ENCODE data around the gene ARL8B.
A peak's percentile ranks its signal among the peaks of the same experiment; 100 is the strongest.
"Not testable (repeated sequence)": the region's sequence is repeated elsewhere in the genome, so short reads cannot be mapped to it uniquely, and the experiment has no call there.

Gene ARL8B

DNA sequence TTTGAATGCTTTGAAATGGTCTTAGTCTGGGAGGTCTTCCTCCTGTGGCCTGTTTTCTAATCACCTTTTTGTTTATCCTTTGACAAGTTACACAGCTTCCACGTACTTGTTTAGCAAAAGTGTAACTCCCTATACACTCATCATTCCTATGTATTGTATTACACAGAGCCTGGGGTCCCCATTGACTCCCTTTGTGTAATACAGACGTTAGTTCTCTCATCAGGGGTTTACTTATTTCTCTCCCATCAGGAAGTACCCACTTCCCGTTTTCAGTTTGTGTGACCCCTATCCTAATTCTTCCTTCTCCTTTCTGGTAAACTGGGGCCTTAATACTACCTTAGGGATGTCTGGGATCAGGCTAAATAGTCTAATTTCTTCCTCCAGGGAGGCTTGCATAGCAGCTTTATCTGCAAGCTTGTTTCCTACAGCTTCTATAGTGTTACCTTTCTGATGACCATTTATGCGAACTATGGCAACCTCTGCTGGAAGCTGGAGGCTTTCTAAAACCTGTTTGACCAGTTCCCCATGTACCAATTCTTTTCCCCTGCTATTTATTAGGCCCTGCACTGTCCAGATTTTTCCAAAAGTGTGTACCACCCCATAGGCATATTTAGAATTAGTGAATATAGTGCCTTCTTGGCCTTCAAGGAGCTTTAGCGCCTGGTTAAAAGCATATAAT lies 22.4 kb downstream of the ARL8B start:
- no peak overlapping the region for H3K4me3 ChIP-seq (ENCODE audit: low read depth, low read length)
- H3K27ac ChIP-seq (ENCODE audit: low read depth, low read length): no peak overlapping the region
- H3K4me1 ChIP-seq (ENCODE audit: control insufficient read depth, insufficient read depth, low read length): no peaks in the 10 kb centered on the region
- peaks cover 32% of the 10 kb centered on the region for H3K9me3 ChIP-seq (ENCODE audit: control insufficient read depth, insufficient read depth, low read depth, low read length)
- H3K27me3 ChIP-seq (ENCODE audit: control insufficient read depth, insufficient read depth, low read length): no peaks in the 10 kb centered on the region
- no peaks in the 10 kb centered on the region; the same call in 1 of the 2 replicates for H3K36me3 ChIP-seq (ENCODE audit: control insufficient read depth, insufficient read depth, low read length)
- H3K9ac ChIP-seq (ENCODE audit: low read length): no peak overlapping the region

DNA sequence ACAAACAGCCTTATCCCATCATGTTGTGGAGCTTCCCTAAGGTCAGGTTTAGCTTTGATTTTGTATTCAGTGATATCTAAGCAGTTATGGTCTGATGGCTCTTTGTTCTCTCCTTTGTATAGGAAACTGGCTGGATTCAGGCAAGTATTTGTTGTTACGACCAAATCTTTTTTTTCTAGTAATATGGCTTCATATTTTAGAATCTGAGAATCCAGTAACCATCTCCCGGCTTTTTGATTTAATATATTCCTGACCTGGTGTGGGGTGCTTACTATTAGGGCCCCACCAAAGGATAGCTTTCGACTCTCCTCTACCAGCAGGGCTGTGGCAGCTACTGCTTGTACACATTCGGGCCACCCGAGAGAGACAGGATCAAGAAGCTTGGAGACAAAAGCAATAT lies 23.0 kb downstream of the ARL8B start:
- Histone ChIP-seq H3K27ac (ENCODE audit: low read depth, low read length) (no peak overlapping the region), H3K4me3 (ENCODE audit: low read depth, low read length) (no peak overlapping the region), H3K9ac (ENCODE audit: low read length) (no peak overlapping the region), H3K27me3 (ENCODE audit: control insufficient read depth, insufficient read depth, low read length) (no peaks in the 10 kb centered on the region), H3K36me3 (ENCODE audit: control insufficient read depth, insufficient read depth, low read length) (no peaks in the 10 kb centered on the region; the same call in 1 of the 2 replicates), H3K9me3 (ENCODE audit: control insufficient read depth, insufficient read depth, low read depth, low read length) (peaks cover 32% of the 10 kb centered on the region), H3K4me1 (ENCODE audit: control insufficient read depth, insufficient read depth, low read length) (no peaks in the 10 kb centered on the region)

DNA sequence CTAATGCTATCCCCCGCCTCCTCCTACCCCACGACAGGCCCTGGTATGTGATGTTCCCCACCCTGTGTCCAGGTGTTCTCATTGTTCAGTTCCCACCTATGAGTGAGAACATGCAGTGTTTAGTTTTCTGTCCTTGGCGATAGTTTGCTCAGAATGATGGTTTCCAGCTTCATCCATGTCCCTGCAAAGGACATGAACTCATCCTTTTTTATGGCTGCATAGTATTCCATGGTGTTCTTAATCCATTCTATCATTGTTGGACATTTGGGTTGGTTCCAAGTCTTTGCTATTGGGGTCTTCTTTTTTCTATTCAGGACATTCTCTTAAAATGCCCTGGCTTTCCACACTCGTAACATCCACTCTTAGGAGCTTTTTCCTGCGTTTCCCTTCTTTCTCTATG lies 25.1 kb downstream of the ARL8B start:
- peaks cover 28% of the 10 kb centered on the region for H3K9me3 ChIP-seq (ENCODE audit: control insufficient read depth, insufficient read depth, low read depth, low read length)
- not testable (repeated sequence) for H3K4me1 ChIP-seq (ENCODE audit: control insufficient read depth, insufficient read depth, low read length); H3K4me3 ChIP-seq (ENCODE audit: low read depth, low read length); H3K27me3 ChIP-seq (ENCODE audit: control insufficient read depth, insufficient read depth, low read length); H3K9ac ChIP-seq (ENCODE audit: low read length); H3K36me3 ChIP-seq (ENCODE audit: control insufficient read depth, insufficient read depth, low read length); H3K27ac ChIP-seq (ENCODE audit: low read depth, low read length)

DNA sequence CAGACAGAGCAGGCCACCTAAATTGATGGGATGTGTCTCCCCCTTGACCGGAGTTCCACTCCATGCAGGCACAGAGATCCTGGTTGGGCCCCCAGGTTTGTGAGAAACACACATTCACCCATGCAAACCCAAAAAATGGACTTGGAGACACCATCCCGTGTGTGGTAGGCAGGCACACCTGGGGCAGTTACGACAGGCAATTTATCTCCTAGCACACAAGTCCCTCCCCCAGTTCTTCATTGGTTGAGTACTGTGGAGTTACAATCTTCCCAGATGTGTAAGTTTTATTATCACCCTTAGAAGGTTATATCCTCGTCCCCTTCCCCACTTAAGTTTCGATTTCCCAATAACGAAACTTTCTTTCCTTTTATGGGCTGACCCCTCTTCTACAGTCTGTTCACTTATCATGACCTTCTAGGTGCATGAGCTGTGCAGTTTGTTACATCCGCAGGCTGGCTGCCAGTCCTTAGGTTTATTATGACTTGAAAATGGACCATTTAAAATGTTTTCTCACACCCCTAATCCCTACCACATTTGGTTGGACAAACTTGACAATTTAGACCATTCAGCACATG lies 27.3 kb downstream of the ARL8B start:
- no peaks in the 10 kb centered on the region for H3K27me3 ChIP-seq (ENCODE audit: control insufficient read depth, insufficient read depth, low read length)
- H3K36me3 ChIP-seq (ENCODE audit: control insufficient read depth, insufficient read depth, low read length): no peaks in the 10 kb centered on the region; the same call in 1 of the 2 replicates
- H3K27ac ChIP-seq (ENCODE audit: low read depth, low read length): no peak overlapping the region
- no peaks in the 10 kb centered on the region for H3K4me1 ChIP-seq (ENCODE audit: control insufficient read depth, insufficient read depth, low read length)
- peaks cover 17% of the 10 kb centered on the region for H3K9me3 ChIP-seq (ENCODE audit: control insufficient read depth, insufficient read depth, low read depth, low read length)
- no peak overlapping the region for H3K9ac ChIP-seq (ENCODE audit: low read length)
- no peak overlapping the region for H3K4me3 ChIP-seq (ENCODE audit: low read depth, low read length)

DNA sequence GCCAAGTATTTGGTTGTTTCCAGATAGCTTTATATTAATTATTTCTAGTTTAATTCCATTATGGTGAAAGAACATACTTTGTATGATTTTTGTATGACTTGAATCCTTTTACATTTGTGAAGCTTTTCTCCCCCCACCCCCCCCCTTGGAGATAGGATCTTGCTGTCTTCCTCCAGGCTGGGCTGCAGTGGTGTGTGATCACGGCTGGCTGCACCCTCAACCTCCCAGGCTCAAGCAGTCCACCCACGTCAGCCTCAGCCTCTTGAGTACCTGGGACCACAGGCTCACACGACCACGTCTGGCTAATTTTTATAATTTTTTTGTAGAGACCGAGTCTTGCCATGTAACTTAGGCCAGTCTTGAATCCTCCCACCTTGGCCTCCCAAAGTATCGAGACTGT lies 29.5 kb downstream of the ARL8B start:
- H3K36me3 ChIP-seq (ENCODE audit: control insufficient read depth, insufficient read depth, low read length): no peaks in the 10 kb centered on the region
- H3K9ac ChIP-seq (ENCODE audit: low read length): no peak overlapping the region
- no peaks in the 10 kb centered on the region for H3K4me1 ChIP-seq (ENCODE audit: control insufficient read depth, insufficient read depth, low read length)
- H3K27me3 ChIP-seq (ENCODE audit: control insufficient read depth, insufficient read depth, low read length): no peaks in the 10 kb centered on the region
- peaks cover 7% of the 10 kb centered on the region for H3K9me3 ChIP-seq (ENCODE audit: control insufficient read depth, insufficient read depth, low read depth, low read length)
- H3K4me3 ChIP-seq (ENCODE audit: low read depth, low read length): no peak overlapping the region
- no peak overlapping the region for H3K27ac ChIP-seq (ENCODE audit: low read depth, low read length)

DNA sequence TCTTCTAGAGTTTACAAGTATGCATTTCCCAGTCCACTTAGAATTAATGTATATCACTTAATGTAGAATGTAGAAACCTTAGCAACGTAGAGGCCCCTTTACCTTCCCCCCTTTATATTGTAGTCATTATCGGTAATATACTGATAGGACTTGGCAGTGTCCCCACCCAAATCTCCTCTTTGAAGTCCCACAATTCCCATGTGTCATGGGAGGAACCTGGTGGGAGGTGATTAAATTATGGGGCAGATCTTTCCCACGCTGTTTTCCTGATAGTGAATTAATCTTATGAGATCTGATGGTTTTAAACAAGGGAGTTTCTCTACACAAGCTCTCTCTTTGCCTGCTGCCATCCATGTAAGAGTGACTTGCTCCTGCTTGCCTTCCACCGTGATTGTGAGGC lies 31.0 kb downstream of the ARL8B start:
- no peaks in the 10 kb centered on the region for H3K4me1 ChIP-seq (ENCODE audit: control insufficient read depth, insufficient read depth, low read length)
- no peaks in the 10 kb centered on the region; the same call in 1 of the 2 replicates for H3K9me3 ChIP-seq (ENCODE audit: control insufficient read depth, insufficient read depth, low read depth, low read length)
- no peak overlapping the region for H3K27ac ChIP-seq (ENCODE audit: low read depth, low read length)
- H3K36me3 ChIP-seq (ENCODE audit: control insufficient read depth, insufficient read depth, low read length): no peaks in the 10 kb centered on the region
- H3K9ac ChIP-seq (ENCODE audit: low read length): no peak overlapping the region
- H3K4me3 ChIP-seq (ENCODE audit: low read depth, low read length): no peak overlapping the region
- H3K27me3 ChIP-seq (ENCODE audit: control insufficient read depth, insufficient read depth, low read length): no peaks in the 10 kb centered on the region

DNA sequence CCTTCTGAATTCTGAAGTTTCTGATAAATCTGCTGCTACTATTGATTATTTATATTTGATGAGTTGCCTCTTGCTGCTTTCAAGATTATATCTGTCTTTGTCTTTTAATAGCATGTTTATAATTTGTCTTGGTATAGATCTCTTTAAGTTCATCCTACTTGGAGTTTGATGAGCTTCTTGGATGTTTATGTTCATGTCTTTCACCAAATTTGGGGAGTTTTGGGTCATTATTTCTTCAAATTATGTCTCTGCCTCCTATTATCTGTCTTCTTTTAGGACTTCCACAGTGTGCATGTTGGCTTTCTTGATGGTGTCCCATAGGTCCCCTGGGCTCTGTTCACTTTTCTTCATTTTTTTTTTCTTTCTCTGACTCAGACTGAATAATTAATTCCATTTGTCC lies 33.1 kb downstream of the ARL8B start:
- H3K36me3 ChIP-seq (ENCODE audit: control insufficient read depth, insufficient read depth, low read length): no peaks in the 10 kb centered on the region
- H3K27me3 ChIP-seq (ENCODE audit: control insufficient read depth, insufficient read depth, low read length): no peaks in the 10 kb centered on the region
- H3K27ac ChIP-seq (ENCODE audit: low read depth, low read length): no peak overlapping the region
- H3K9ac ChIP-seq (ENCODE audit: low read length): no peak overlapping the region
- no peak overlapping the region for H3K4me3 ChIP-seq (ENCODE audit: low read depth, low read length)
- no peaks in the 10 kb centered on the region; the same call in 1 of the 2 replicates for H3K9me3 ChIP-seq (ENCODE audit: control insufficient read depth, insufficient read depth, low read depth, low read length)
- H3K4me1 ChIP-seq (ENCODE audit: control insufficient read depth, insufficient read depth, low read length): peaks cover 4% of the 10 kb centered on the region; the same call in 1 of the 2 replicates

DNA sequence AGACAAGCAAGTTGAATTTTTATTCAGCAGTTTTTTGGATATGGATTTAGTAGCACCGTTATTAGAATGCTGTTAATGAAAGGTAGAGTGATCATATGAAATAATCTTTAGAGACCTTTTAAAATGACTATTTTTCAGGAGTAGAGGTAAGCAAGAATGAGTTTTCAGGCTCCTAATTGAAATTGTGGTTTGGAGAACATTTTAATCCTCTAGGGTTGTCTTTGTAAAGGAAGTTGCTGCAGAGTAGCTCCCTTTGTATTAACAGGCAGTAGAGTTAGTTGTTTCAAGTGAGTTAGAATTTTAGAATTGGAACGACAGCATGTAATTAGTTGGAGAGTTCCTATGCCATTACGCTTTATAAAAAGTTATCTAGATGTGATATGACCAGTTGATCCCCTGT lies 38.2 kb downstream of the ARL8B start:
- peaks cover 24% of the 10 kb centered on the region for H3K4me1 ChIP-seq (ENCODE audit: control insufficient read depth, insufficient read depth, low read length)
- H3K36me3 ChIP-seq (ENCODE audit: control insufficient read depth, insufficient read depth, low read length): no peaks in the 10 kb centered on the region
- H3K9ac ChIP-seq (ENCODE audit: low read length): no peak overlapping the region
- H3K27me3 ChIP-seq (ENCODE audit: control insufficient read depth, insufficient read depth, low read length): no peaks in the 10 kb centered on the region
- H3K9me3 ChIP-seq (ENCODE audit: control insufficient read depth, insufficient read depth, low read depth, low read length): no peaks in the 10 kb centered on the region
- no peak overlapping the region for H3K4me3 ChIP-seq (ENCODE audit: low read depth, low read length)
- no peak overlapping the region for H3K27ac ChIP-seq (ENCODE audit: low read depth, low read length)

DNA sequence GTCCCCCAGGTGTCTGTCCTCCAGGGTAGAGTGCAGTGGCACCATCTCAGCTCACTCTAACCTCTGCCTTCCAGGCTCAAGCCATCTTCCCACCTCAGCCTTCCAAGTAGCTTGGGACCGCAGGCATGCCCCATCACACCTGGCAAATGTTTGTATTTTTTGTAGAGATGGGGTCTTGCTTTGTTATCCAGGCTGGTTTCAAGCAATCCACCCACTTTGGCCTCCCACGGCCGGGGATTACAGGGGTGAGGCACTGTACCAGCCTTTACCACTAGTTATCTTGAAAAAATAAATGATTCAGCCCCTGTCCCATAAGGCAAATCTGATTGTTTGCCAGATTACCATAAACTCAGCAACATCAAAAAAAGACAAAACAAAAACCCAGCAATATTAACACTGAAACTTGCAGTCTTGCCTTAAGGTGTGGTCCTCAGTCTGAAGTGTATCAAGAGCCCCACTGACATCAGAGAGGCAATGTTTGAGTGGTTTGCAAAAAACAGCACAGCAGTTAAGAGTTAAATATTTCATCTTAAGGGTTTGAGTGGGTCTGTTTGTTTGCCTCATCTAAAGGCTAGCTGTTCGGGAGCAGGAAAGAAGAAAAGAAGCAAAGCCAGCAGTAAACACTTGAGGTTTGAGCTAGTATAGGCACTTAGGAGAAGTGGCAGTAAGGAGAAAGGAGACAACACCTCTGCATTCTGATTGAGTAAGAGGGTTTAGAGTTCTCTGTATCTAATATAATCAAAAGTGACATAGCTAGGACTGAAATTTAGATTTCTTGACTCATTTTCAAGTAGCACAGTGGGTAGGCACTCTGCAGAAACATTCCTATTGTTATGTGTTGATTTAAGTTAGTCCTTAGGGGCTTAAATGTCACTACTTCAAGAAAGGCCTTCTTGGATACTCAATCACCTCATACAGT lies 39.1 kb downstream of the ARL8B start:
- H3K9ac ChIP-seq (ENCODE audit: low read length): peak overlapping the region; percentile 9

DNA sequence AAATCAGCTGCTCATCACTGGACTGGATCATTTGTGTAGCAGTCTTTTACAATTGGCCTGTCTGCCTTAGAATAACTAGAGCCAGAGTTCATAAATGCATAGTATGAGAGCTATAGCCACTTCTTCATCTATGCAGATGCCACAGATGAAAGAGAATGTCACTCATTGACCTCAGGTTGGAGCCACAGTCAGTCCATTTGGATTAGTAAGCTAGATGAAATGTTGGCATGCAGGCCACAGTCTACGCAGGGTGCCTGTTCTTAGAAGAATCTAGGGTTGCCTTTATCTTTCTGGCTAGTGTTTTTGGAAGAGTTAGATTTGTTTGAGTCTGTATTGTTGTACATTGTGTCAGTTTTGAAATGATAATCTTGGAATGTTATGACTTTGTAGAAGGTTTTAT lies 40.0 kb downstream of the ARL8B start:
- H3K27ac ChIP-seq (ENCODE audit: low read depth, low read length): no peak overlapping the region
- H3K27me3 ChIP-seq (ENCODE audit: control insufficient read depth, insufficient read depth, low read length): no peaks in the 10 kb centered on the region
- H3K36me3 ChIP-seq (ENCODE audit: control insufficient read depth, insufficient read depth, low read length): no peaks in the 10 kb centered on the region
- H3K9me3 ChIP-seq (ENCODE audit: control insufficient read depth, insufficient read depth, low read depth, low read length): no peaks in the 10 kb centered on the region
- no peak overlapping the region for H3K9ac ChIP-seq (ENCODE audit: low read length)
- peaks cover 29% of the 10 kb centered on the region for H3K4me1 ChIP-seq (ENCODE audit: control insufficient read depth, insufficient read depth, low read length)
- no peak overlapping the region for H3K4me3 ChIP-seq (ENCODE audit: low read depth, low read length)

More for the DNA sequence above, 39.1 kb downstream of the ARL8B start:
- Histone ChIP-seq H3K27ac (ENCODE audit: low read depth, low read length) (no peak overlapping the region), H3K9me3 (ENCODE audit: control insufficient read depth, insufficient read depth, low read depth, low read length) (no peaks in the 10 kb centered on the region), H3K27me3 (ENCODE audit: control insufficient read depth, insufficient read depth, low read length) (no peaks in the 10 kb centered on the region), H3K36me3 (ENCODE audit: control insufficient read depth, insufficient read depth, low read length) (no peaks in the 10 kb centered on the region), H3K4me3 (ENCODE audit: low read depth, low read length) (no peak overlapping the region), H3K4me1 (ENCODE audit: control insufficient read depth, insufficient read depth, low read length) (peaks cover 29% of the 10 kb centered on the region)

DNA sequence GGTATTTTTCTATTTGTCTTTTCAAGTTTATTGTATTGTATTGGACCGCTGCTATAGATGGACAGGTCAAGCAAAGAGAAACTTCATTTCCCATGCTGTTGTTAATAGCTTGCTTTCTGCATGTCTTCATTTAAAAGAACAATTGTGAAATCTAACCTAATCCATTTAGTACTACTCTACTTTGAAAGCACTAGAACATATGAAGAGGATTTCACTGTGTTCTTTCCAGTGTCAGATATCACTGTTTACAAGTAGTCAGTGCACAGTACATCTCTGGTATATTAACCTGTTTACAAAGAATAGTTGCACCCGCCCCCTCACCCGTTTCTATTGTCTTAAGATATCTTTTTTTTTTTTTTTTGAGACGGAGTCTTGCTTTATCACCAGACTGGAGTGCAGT lies 43.6 kb downstream of the ARL8B start:
- H3K27ac ChIP-seq (ENCODE audit: low read depth, low read length): no peak overlapping the region
- H3K27me3 ChIP-seq (ENCODE audit: control insufficient read depth, insufficient read depth, low read length): no peaks in the 10 kb centered on the region
- no peak overlapping the region for H3K4me3 ChIP-seq (ENCODE audit: low read depth, low read length)
- H3K9ac ChIP-seq (ENCODE audit: low read length): no peak overlapping the region
- H3K4me1 ChIP-seq (ENCODE audit: control insufficient read depth, insufficient read depth, low read length): peaks cover 20% of the 10 kb centered on the region
- no peaks in the 10 kb centered on the region for H3K36me3 ChIP-seq (ENCODE audit: control insufficient read depth, insufficient read depth, low read length)
- no peaks in the 10 kb centered on the region for H3K9me3 ChIP-seq (ENCODE audit: control insufficient read depth, insufficient read depth, low read depth, low read length)

Data from HUES6 (cell line).